Lung microvascular endothelial cell (primary cell): ENCODE data around the gene SIK2. TPM values are rescaled to one million over a fixed set of nuclear protein-coding genes. Genes with fewer than 3 reads are reported as not detected.

Source experiments
- total RNA-seq: library from RNA; depleted of rRNA; stranded (reverse); fragments of >200 nt; gene quantifications from 2 replicates; pipeline ENCODE4 v1.2.1, GENCODE V29; 2014

The SIK2 gene
- total RNA-seq, 1 donor from 2014 or later, result 9.9 TPM

Other genes starting within 250 kb of the SIK2 start
- not detected in 2 replicates for gene POU2AF1, start 223.2 kb upstream of the SIK2 start, total RNA-seq
- gene BTG4, start 90.1 kb upstream of the SIK2 start, total RNA-seq, result not detected in 2 replicates
- not detected in 2 replicates for gene HOATZ, start 87.7 kb upstream of the SIK2 start, total RNA-seq
- 75.2 and 143 TPM in 2 replicates for gene LAYN, start 61.7 kb upstream of the SIK2 start, total RNA-seq
- gene PPP2R1B, start 163.9 kb downstream of the SIK2 start, total RNA-seq, result 26.6 and 32.5 TPM in 2 replicates